T-helper 17 cell (primary cell): ENCODE results near the gene PPP2R2C. TPM values are rescaled to one million over a fixed set of nuclear protein-coding genes. Genes with fewer than 3 reads are reported as not detected.

Source experiments
- ATAC-seq: fragments of 150-1000 bp; cut with Tn5 transposase; 2 replicates; pipeline ENCODE4 v1.10.0; 2021; ENCODE audit warnings: mild to moderate bottlenecking, moderate library complexity
- DNase-seq, 3 donors: peaks; one replicate each; pipeline versions ENCODE4 v3.0.0 to v3.0.0-alpha.2; 2020 to 2021
- H3K9me3 ChIP-seq: one replicate; pipeline ENCODE4 v1.7.0; 2013; ENCODE audit warnings: low read length, mild to moderate bottlenecking; ENCODE audit not compliant: control insufficient read depth, poor library complexity, severe bottlenecking
- H3K27ac Mint-ChIP-seq: one replicate; pipeline ENCODE4 v1.8.0; 2022; ENCODE audit warnings: mild to moderate bottlenecking, moderate library complexity, mixed read lengths
- H3K27me3 Mint-ChIP-seq: one replicate; pipeline ENCODE4 v1.8.0; 2022; ENCODE audit warnings: mixed read lengths
- H3K36me3 Mint-ChIP-seq: one replicate; pipeline ENCODE4 v1.8.0; 2022; ENCODE audit warnings: low read depth, mixed read lengths
- H3K4me1 Mint-ChIP-seq: one replicate; pipeline ENCODE4 v1.8.0; 2022; ENCODE audit warnings: mild to moderate bottlenecking, mixed read lengths
- H3K4me3 Mint-ChIP-seq: one replicate; pipeline ENCODE4 v1.8.0; 2022; ENCODE audit warnings: mild to moderate bottlenecking, moderate library complexity, mixed read lengths
- total RNA-seq, 4 donors: library from RNA in 2 of 4; stranded (reverse) in 2 of 4; gene quantifications; one replicate each; pipeline ENCODE4 v1.2.3 and lab custom pipeline; 2022 to 2026

PPP2R2C gene
- total RNA-seq, 2 donors from 2014 or later = not detected

DNA sequence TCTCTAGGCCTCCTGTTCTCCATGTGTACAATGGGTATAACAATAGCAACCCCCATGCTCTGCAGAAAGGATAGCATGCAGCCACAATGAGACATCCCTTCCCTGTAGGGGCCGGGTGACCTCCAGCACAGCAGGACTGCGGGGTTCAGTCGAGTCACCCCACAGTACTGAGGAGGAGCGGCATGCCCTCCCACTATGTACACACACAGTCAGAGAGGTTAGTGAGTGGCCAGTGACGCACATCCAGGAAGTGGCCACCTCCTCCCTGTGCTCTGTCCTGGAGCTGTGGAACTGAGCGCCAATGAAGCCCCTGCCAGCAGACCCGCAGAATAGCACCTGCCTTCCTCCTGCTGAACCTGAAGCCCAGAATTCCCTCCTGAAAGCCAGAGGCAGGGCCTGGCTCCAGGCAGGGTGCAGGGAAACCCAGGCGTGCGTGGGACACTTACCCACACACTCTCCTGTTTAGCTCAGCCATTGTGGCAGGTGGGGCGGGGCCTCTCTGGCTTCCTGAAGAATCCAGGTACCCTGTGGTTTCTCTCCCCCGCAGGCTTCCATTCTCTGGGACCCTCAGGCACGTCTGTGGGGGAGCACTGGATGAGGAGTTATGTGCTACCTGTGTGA is 152.8 kb downstream of the PPP2R2C start:
- Mint-ChIP-seq H3K36me3 (no peaks in the 10 kb centered on the region), H3K4me1 (peaks cover 2% of the 10 kb centered on the region), H3K4me3 (no peak overlapping the region), H3K27ac (no peak overlapping the region), H3K27me3 (peaks cover 73% of the 10 kb centered on the region)
- H3K9me3 ChIP-seq = no peaks in the 10 kb centered on the region
- DNase-seq = no peak
- ATAC-seq = no peak

DNA sequence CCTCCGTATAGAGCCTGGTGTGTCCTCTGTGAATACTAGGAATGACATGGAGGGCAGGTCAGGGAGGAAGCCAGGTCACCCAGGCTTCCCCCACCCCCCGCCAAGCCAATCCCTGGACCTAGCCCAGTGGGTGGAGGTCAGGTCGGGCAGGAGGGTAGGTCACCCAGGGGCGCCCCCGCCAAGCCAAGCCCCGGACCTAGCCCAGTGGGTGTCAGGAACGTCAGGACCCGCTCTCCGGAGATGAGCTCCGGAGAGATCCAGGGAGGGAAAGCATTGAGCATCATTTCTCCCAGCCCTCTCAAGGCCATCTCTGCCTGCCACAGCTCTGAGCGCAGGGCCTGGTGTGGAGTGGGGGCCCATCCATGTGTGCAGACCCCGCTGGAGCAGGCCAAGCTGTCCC is 154.2 kb downstream of the PPP2R2C start:
- Mint-ChIP-seq H3K36me3 (no peaks in the 10 kb centered on the region), H3K27me3 (peaks cover 71% of the 10 kb centered on the region), H3K4me1 (no peaks in the 10 kb centered on the region), H3K4me3 (no peak overlapping the region), H3K27ac (no peak overlapping the region)
- no peak for DNase-seq
- no peaks in the 10 kb centered on the region for H3K9me3 ChIP-seq
- ATAC-seq = no peak

GRCh38 chr4:6316461-6317003 is 155.9 kb downstream of the PPP2R2C start:
- DNase-seq (no peak), ATAC-seq (no peak)
- peaks cover 3% of the 10 kb centered on the region for H3K36me3 Mint-ChIP-seq
- no peak overlapping the region for H3K4me3 Mint-ChIP-seq
- peaks cover 72% of the 10 kb centered on the region for H3K27me3 Mint-ChIP-seq
- peak overlapping the region; percentile 43 for H3K27ac Mint-ChIP-seq
- no peaks in the 10 kb centered on the region for H3K4me1 Mint-ChIP-seq
- H3K9me3 ChIP-seq = no peaks in the 10 kb centered on the region

DNA sequence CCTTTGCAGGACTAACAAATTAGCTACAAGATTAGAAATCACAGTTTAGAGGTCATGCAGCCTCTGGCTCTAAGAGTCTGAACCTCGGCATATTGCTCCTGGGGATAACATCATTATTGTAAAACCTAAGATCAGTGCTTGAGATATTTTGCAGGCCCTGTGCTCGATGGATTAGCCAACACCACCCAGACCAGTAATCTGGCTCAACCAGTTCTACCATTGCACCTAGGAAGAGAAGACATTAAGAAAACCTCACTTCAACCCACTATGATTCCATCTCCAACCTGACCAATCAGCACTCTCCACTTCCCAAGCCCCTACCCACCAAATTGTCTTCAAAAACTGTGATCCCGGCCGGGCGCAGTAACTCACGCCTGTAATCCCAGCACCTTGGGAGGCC is 159.2 kb downstream of the PPP2R2C start:
- no peak for ATAC-seq
- H3K27ac Mint-ChIP-seq = no peak overlapping the region

GRCh38 chr4:6309777-6310176 is 162.6 kb downstream of the PPP2R2C start:
- Mint-ChIP-seq H3K4me1 (peaks cover 2% of the 10 kb centered on the region), H3K27me3 (peaks cover 83% of the 10 kb centered on the region), H3K36me3 (peaks cover 8% of the 10 kb centered on the region), H3K27ac (no peak overlapping the region), H3K4me3 (no peak overlapping the region)
- H3K9me3 ChIP-seq = no peaks in the 10 kb centered on the region
- DNase-seq = no peak
- no peak for ATAC-seq

More for the DNA sequence above, 159.2 kb downstream of the PPP2R2C start:
- H3K4me1 Mint-ChIP-seq = peaks cover 2% of the 10 kb centered on the region
- DNase-seq = no peak
- H3K36me3 Mint-ChIP-seq = peaks cover 5% of the 10 kb centered on the region
- H3K27me3 Mint-ChIP-seq = peaks cover 78% of the 10 kb centered on the region
- no peaks in the 10 kb centered on the region for H3K9me3 ChIP-seq
- no peak overlapping the region for H3K4me3 Mint-ChIP-seq

DNA sequence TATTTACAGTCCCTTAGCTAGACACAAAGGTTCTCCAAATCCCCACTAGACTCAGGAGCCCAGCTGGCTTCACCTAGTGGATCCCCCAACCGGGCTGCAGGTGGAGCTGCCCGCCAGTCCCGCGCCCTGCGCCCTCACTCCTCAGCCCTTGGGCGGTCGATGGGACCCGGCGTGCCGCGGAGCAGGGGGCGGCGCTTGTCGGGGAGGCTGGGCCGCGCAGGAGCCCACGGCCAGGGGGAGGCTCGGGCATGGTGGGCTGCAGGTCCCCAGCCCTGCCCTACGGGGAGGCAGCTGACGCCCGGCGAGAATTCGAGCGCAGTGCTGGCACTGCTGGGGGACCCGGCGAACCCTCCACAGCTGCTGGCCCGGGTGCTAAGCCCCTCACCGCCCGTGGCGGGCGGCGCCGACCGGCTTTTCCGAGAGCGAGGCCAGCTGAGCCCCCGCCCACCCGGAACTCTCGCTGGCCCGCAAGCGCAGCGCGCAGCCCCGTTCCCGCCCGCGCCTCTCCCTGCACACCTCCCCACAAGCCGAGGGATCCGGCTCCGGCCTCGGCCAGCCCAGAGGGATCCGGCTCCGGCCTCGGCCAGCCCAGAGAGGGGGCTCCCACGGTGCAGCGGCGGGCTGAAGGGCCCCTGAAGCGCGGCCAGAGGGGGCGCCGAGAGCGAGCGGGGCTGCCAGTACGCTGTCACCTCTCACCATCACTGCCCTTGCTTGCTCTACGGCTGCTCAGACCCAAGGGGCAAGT is 163.3 kb downstream of the PPP2R2C start:
- Mint-ChIP-seq H3K4me1 (peaks cover 2% of the 10 kb centered on the region), H3K27ac (no peak overlapping the region), H3K27me3 (peaks cover 78% of the 10 kb centered on the region), H3K36me3 (peaks cover 8% of the 10 kb centered on the region), H3K4me3 (no peak overlapping the region)
- H3K9me3 ChIP-seq = no peaks in the 10 kb centered on the region
- DNase-seq (no peak), ATAC-seq (no peak)

DNA sequence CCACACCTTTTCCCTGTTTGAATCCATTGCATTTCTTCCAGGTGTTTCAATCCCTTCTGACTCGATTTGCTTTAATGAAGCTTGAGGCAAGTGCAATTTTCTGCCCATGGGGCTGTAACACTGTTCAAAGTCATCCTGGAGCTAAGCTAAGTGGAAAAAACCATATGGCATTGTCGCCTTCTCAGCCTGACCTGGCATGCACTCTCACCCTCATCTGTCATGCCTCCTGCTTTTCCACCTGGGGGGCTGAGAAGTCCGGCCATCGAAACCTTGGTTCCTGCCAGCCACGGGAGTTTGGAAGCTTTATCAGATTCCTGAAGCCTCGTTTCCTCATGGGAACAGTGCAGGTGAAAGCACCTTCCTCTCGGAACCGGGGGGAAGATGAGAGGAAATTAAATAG is 164.5 kb downstream of the PPP2R2C start:
- no peaks in the 10 kb centered on the region for H3K9me3 ChIP-seq
- peaks cover 68% of the 10 kb centered on the region for H3K27me3 Mint-ChIP-seq
- peaks cover 8% of the 10 kb centered on the region for H3K36me3 Mint-ChIP-seq
- no peak overlapping the region for H3K27ac Mint-ChIP-seq
- DNase-seq (no peak), ATAC-seq (no peak)
- peaks cover 2% of the 10 kb centered on the region for H3K4me1 Mint-ChIP-seq
- no peak overlapping the region for H3K4me3 Mint-ChIP-seq

DNA sequence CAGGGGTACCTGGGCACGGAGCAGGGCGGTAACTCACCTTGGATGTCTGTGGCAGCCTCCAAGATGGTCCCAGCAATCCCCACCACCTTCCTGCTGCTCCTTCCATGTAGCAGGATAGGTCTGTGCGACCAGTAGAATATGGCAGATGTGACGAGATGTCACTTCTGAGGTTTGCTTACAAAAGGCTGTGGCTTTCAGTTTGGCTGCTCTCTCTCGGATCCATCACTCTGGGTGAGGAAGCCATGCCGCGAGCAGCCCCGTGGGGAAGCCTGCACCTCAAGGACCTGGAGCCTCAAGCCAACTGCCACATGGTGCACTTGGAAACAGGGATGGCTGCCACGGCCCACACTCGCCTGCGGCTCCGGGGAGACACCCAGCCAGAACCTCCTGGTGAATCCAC is 165.2 kb downstream of the PPP2R2C start:
- peaks cover 2% of the 10 kb centered on the region for H3K4me1 Mint-ChIP-seq
- no peaks in the 10 kb centered on the region for H3K9me3 ChIP-seq
- no peak for DNase-seq
- H3K4me3 Mint-ChIP-seq = no peak overlapping the region
- H3K27me3 Mint-ChIP-seq = peaks cover 61% of the 10 kb centered on the region
- H3K27ac Mint-ChIP-seq = no peak overlapping the region
- peaks cover 10% of the 10 kb centered on the region for H3K36me3 Mint-ChIP-seq
- ATAC-seq = no peak

GRCh38 chr4:6306299-6306698 is 166.1 kb downstream of the PPP2R2C start:
- Mint-ChIP-seq H3K27me3 (peaks cover 52% of the 10 kb centered on the region), H3K36me3 (peaks cover 11% of the 10 kb centered on the region), H3K4me3 (no peak overlapping the region), H3K4me1 (peaks cover 2% of the 10 kb centered on the region), H3K27ac (no peak overlapping the region)
- no peak for DNase-seq
- ATAC-seq = no peak
- H3K9me3 ChIP-seq = no peaks in the 10 kb centered on the region

DNA sequence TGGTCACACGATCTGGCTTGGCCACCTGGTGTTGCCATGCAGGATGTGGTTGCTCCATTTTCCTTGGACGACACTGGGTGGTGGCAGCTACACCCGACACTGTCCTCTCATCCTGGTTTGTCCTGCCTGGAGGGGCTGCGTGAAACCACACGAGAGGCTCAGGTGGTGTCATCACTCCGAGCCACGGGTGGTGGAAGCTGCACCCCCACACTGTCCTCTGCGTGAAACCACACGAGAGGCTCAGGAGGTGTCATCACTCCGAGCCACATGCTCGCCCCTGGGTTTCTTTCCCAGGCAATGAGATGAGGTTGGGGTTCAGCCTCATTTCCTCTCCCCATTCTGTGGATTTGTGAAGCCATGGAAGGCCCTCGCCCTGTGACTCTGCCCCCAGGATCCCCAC is 168.5 kb downstream of the PPP2R2C start:
- Mint-ChIP-seq H3K36me3 (peaks cover 10% of the 10 kb centered on the region), H3K27me3 (peaks cover 33% of the 10 kb centered on the region), H3K4me1 (no peaks in the 10 kb centered on the region), H3K27ac (no peak overlapping the region), H3K4me3 (no peak overlapping the region)
- H3K9me3 ChIP-seq = no peaks in the 10 kb centered on the region
- ATAC-seq = no peak
- DNase-seq = no peak

DNA sequence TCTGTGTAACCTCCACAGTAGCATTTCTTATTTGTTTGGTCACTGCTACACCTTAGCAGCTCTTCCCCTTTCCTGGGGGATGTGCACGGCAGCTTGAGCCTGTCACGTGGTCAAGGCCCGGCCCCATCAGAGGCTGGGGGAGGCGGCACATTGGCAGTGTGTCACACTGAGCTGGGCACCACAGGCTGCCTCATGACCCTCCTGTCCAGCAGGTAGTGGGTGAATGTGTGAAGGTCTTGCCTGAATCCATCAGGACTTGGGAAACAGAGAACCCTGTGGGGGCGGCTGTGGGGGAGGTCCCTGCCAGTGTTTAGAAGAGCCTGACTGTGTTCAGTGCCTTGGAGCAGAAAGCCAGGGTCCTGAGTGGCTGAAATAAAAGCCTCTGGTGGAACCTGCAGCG is 169.5 kb downstream of the PPP2R2C start:
- Mint-ChIP-seq H3K27ac (no peak overlapping the region), H3K4me3 (no peak overlapping the region), H3K27me3 (peaks cover 25% of the 10 kb centered on the region), H3K36me3 (peaks cover 10% of the 10 kb centered on the region), H3K4me1 (no peaks in the 10 kb centered on the region)
- H3K9me3 ChIP-seq = no peaks in the 10 kb centered on the region
- no peak for ATAC-seq
- DNase-seq = no peak

- peaks cover 15% of the 10 kb centered on the region for H3K27me3 Mint-ChIP-seq
- peaks cover 10% of the 10 kb centered on the region for H3K36me3 Mint-ChIP-seq
- no peaks in the 10 kb centered on the region for H3K4me1 Mint-ChIP-seq
- no peak overlapping the region for H3K4me3 Mint-ChIP-seq
- H3K9me3 ChIP-seq = no peaks in the 10 kb centered on the region
- no peak overlapping the region for H3K27ac Mint-ChIP-seq
- ATAC-seq (no peak), DNase-seq (no peak)
Observed at GRCh38 chr4:6301732-6302442, 170.5 kb downstream of the PPP2R2C start.

GRCh38 chr4:6301051-6301731 is 171.2 kb downstream of the PPP2R2C start:
- no peak for ATAC-seq
- no peak for DNase-seq
- no peaks in the 10 kb centered on the region for H3K4me1 Mint-ChIP-seq
- H3K27ac Mint-ChIP-seq = no peak overlapping the region
- no peak overlapping the region for H3K4me3 Mint-ChIP-seq
- peaks cover 8% of the 10 kb centered on the region for H3K27me3 Mint-ChIP-seq
- H3K36me3 Mint-ChIP-seq = peaks cover 7% of the 10 kb centered on the region
- H3K9me3 ChIP-seq = no peaks in the 10 kb centered on the region
